HCT116 (cell line): ENCODE results near the gene GH2. TPM values are rescaled to one million over a fixed set of nuclear protein-coding genes. Genes with fewer than 3 reads are reported as not detected.
"Not testable (repeated sequence)": the region's sequence is repeated elsewhere in the genome, so short reads cannot be mapped to it uniquely, and the experiment has no call there.

Experiments used
- ATAC-seq: fragments of 200-7000 bp; cut with Tn5 transposase; 2 replicates; pipeline ENCODE4 v1.9.1; 2020; ENCODE audit warnings: mild to moderate bottlenecking, moderate library complexity
- BruUV-seq: library from RNA; stranded (reverse); fragments of 400-500 nt; replicated peaks from 2 replicates; lab custom pipeline; 2021; lab: Mats Ljungman, UMichigan
- CTCF ChIA-PET: fragments of 300-600 bp; sonication (Branson Sonifier 250); formaldehyde crosslinking; loops from one replicate; lab custom pipeline; 2021; ENCODE audit warnings: antibody characterized with exemption; lab: Charles Lee
- POLR2A ChIA-PET: fragments of 300-600, 350-600 bp; sonication (Branson Sonifier 250); formaldehyde crosslinking; loops from one replicate; lab custom pipeline; 2021; ENCODE audit warnings: antibody characterized with exemption; lab: Charles Lee
- RAD21 ChIA-PET, 2 experiments: fragments of 300-600 bp; sonication (Branson Sonifier 250); formaldehyde crosslinking; loops; one replicate each; lab custom pipeline; 2023; ENCODE audit warnings: low total read pairs in 2 of 2; ENCODE audit not compliant: uncharacterized antibody in 2 of 2, unreplicated experiment in 2 of 2, low non-redundant PET in 1 of 2; lab: Charles Lee
- DNase-seq: peaks from one replicate; pipeline ENCODE4 v3.0.0-alpha.2; 2010; ENCODE audit warnings: low read depth, low spot score
- H2AFZ ChIP-seq: fragments of 200-600 bp; shearing (Covaris generic), sonication (generic); 2 replicates; pipeline ENCODE4 v1.6.1; 2017; ENCODE audit warnings: low read depth, mixed run types, mixed read lengths, antibody characterized with exemption, low read length; ENCODE audit not compliant: poor library complexity, severe bottlenecking
- H3K27ac ChIP-seq: 2 replicates; pipeline ENCODE4 v1.5.1; 2012; ENCODE audit warnings: low read depth, low read length
- H3K27me3 ChIP-seq: fragments of 200-600 bp; sonication (generic); 2 replicates; pipeline ENCODE4 v1.6.1; 2016; ENCODE audit warnings: mixed run types, low read length, mixed read lengths; ENCODE audit not compliant: insufficient read depth
- H3K36me3 ChIP-seq, 2 experiments: fragments of 200-500 bp in 1 of 2; fragments of 200-600 bp in 1 of 2; sonication (Bioruptor generic) in 1 of 2; sonication (generic) in 1 of 2; 2 replicates each; pipeline versions ENCODE4 v1.5.1 to v1.6.1; 2014 to 2016; ENCODE audit warnings: low read length in 2 of 2, inconsistent platforms in 1 of 2, mixed read lengths in 1 of 2, mixed run types in 1 of 2; ENCODE audit not compliant: insufficient read depth in 2 of 2, control insufficient read depth in 1 of 2
- H3K4me1 ChIP-seq, 2 experiments: fragments of 200-600 bp in 1 of 2; sonication (generic) in 1 of 2; 2 replicates each; pipeline versions ENCODE4 v1.5.1 to v1.6.1; 2012 to 2017; ENCODE audit warnings: low read length in 2 of 2, inconsistent platforms in 1 of 2, mild to moderate bottlenecking in 1 of 2, mixed read lengths in 1 of 2, mixed run types in 1 of 2, moderate library complexity in 1 of 2; ENCODE audit not compliant: insufficient read depth in 2 of 2, control insufficient read depth in 1 of 2
- H3K4me2 ChIP-seq: fragments of 200-600 bp; sonication (generic); 2 replicates; pipeline ENCODE4 v1.6.1; 2017; ENCODE audit warnings: mixed run types, low read length, mixed read lengths
- H3K4me3 ChIP-seq, 2 experiments: fragments of 200-600 bp in 1 of 2; sonication (generic) in 1 of 2; replicated peaks in 1 of 2; 2 replicates each; pipeline ENCODE4 v1.5.1; 2011 to 2016; ENCODE audit warnings: low read length in 2 of 2, control low read depth in 1 of 2, low read depth in 1 of 2, mild to moderate bottlenecking in 1 of 2, mixed read lengths in 1 of 2, mixed run types in 1 of 2
- H3K79me2 ChIP-seq: fragments of 200-600 bp; sonication (generic); 2 replicates; pipeline ENCODE4 v1.6.1; 2017; ENCODE audit warnings: mild to moderate bottlenecking, mixed run types, low read length, moderate library complexity, mixed read lengths; ENCODE audit not compliant: insufficient read depth
- H3K9ac ChIP-seq: fragments of 200-600 bp; sonication (generic); 2 replicates; pipeline ENCODE4 v1.6.1; 2016; ENCODE audit warnings: low read length, mixed read lengths
- H3K9me2 ChIP-seq: fragments of 200-600 bp; sonication (generic), shearing (Covaris generic); 2 replicates; pipeline ENCODE4 v1.6.1; 2017; ENCODE audit warnings: mixed run types, mild to moderate bottlenecking, moderate library complexity; ENCODE audit not compliant: insufficient read depth
- H3K9me3 ChIP-seq, 2 experiments: fragments of 200-500 bp in 1 of 2; fragments of 200-600 bp in 1 of 2; sonication (Bioruptor generic) in 1 of 2; sonication (generic) in 1 of 2; 2 replicates each; pipeline ENCODE4 v1.6.1; 2014 to 2017; ENCODE audit warnings: low read length in 2 of 2, mixed read lengths in 2 of 2, inconsistent platforms in 1 of 2, low read depth in 1 of 2, mild to moderate bottlenecking in 1 of 2, mixed run types in 1 of 2, moderate library complexity in 1 of 2; ENCODE audit not compliant: control insufficient read depth in 1 of 2, insufficient read depth in 1 of 2
- H4K20me1 ChIP-seq: fragments of 200-600 bp; sonication (generic), shearing (Covaris generic); 2 replicates; pipeline ENCODE4 v1.6.1; 2017; ENCODE audit warnings: mixed run types, mild to moderate bottlenecking, moderate library complexity; ENCODE audit not compliant: insufficient read depth
- EGR1 ChIP-seq: IDR thresholded peaks from 2 replicates; pipeline ENCODE4 v1.6.1; 2012; ENCODE audit warnings: low read depth
- ELF1 ChIP-seq: IDR thresholded peaks from 2 replicates; pipeline ENCODE4 v1.6.1; 2012; ENCODE audit warnings: low read depth, borderline replicate concordance
- EZH2phosphoT487 ChIP-seq: fragments of 200-600 bp; IDR thresholded peaks from 2 replicates; pipeline ENCODE4 v1.6.1; 2018; ENCODE audit warnings: antibody characterized with exemption, borderline replicate concordance
- FOSL1 ChIP-seq: IDR thresholded peaks from 2 replicates; pipeline ENCODE4 v1.6.1; 2012; ENCODE audit warnings: low read depth
- JUND ChIP-seq: IDR thresholded peaks from 2 replicates; pipeline ENCODE4 v1.6.1; 2012
- MAX ChIP-seq: IDR thresholded peaks from 2 replicates; pipeline ENCODE4 v1.6.1; 2012
- SRF ChIP-seq: IDR thresholded peaks from 2 replicates; pipeline ENCODE4 v1.6.1; 2012; ENCODE audit warnings: low read depth
- TCF7L2 ChIP-seq: IDR thresholded peaks from 2 replicates; pipeline ENCODE4 v1.7.0; 2011; ENCODE audit warnings: borderline replicate concordance, inconsistent platforms; ENCODE audit not compliant: insufficient read depth, insufficient read length; ENCODE audit errors: extremely low read depth
- YY1 ChIP-seq: IDR thresholded peaks from 2 replicates; pipeline ENCODE4 v1.6.1; 2011; ENCODE audit warnings: low read length, low read depth, moderate library complexity, mild to moderate bottlenecking; ENCODE audit not compliant: insufficient replicate concordance; ENCODE audit errors: extremely low read depth
- ZBTB33 ChIP-seq: IDR thresholded peaks from 2 replicates; pipeline ENCODE4 v1.6.1; 2011; ENCODE audit warnings: mild to moderate bottlenecking, low read length, moderate library complexity; ENCODE audit not compliant: insufficient replicate concordance; ENCODE audit errors: extremely low read depth
- ZFX ChIP-seq: fragments of 450-650 bp; IDR thresholded peaks from 2 replicates; pipeline ENCODE4 v1.6.1; 2017
- intact Hi-C: fragments of 100-400 bp; cut with micrococcal nuclease; formaldehyde crosslinking; loops from 2 replicates; pipeline ENCODE4 v1.10.0; 2022
- total RNA-seq: library from RNA; stranded (reverse); gene quantifications from one replicate; pipeline ENCODE4 v1.2.1, GENCODE V29; 2021; ENCODE audit not compliant: unreplicated experiment
- TF ChIP-seq, protein P1 (sequence below), 3 experiments: fragments of 200-600 bp in 1 of 3; sonication (generic) in 1 of 3; IDR thresholded peaks in 2 of 3; conservative IDR thresholded peaks in 1 of 3; 2 replicates each; pipeline ENCODE4 v1.5.1; 2012 to 2017; ENCODE audit warnings: low read depth in 2 of 3, low read length in 2 of 3, antibody characterized with exemption in 1 of 3, borderline replicate concordance in 1 of 3, control low read depth in 1 of 3, mild to moderate bottlenecking in 1 of 3, mixed read lengths in 1 of 3, mixed run types in 1 of 3, moderate library complexity in 1 of 3; ENCODE audit not compliant: insufficient read depth in 1 of 3

The GH2 gene
- total RNA-seq, 1 experiment from 2014 or later: not detected

- CTCF ChIA-PET: interaction anchor here (0.6 to 1.5 kb wide), 5 partner anchors 11 to 1218 kb away, joined by 3 to 6 read pairs (median 5); no protein-coding TSS in a partner anchor
- no peak overlapping the region for H3K27ac ChIP-seq
- no TSS peak for BruUV-seq
- POLR2A ChIA-PET: no interaction called here
- no peak for DNase-seq
- H3K27me3 ChIP-seq: no peaks in the 10 kb centered on the region
- H3K4me3 ChIP-seq: no peak overlapping the region
- ATAC-seq: no peak
- H3K9me3 ChIP-seq: no peaks in the 10 kb centered on the region
- intact Hi-C loops: no loop called here
- no peak overlapping the region for H3K9ac ChIP-seq
- H3K4me2 ChIP-seq: no peak overlapping the region
- TF ChIP-seq ZBTB33 (no peak), FOSL1 (no peak), TCF7L2 (no peak), JUND (no peak), ELF1 (no peak), EGR1 (no peak), MAX (no peak), EZH2phosphoT487 (no peak), ZFX (no peak), SRF (no peak), YY1 (no peak)
- TF ChIP-seq, protein P1, sequence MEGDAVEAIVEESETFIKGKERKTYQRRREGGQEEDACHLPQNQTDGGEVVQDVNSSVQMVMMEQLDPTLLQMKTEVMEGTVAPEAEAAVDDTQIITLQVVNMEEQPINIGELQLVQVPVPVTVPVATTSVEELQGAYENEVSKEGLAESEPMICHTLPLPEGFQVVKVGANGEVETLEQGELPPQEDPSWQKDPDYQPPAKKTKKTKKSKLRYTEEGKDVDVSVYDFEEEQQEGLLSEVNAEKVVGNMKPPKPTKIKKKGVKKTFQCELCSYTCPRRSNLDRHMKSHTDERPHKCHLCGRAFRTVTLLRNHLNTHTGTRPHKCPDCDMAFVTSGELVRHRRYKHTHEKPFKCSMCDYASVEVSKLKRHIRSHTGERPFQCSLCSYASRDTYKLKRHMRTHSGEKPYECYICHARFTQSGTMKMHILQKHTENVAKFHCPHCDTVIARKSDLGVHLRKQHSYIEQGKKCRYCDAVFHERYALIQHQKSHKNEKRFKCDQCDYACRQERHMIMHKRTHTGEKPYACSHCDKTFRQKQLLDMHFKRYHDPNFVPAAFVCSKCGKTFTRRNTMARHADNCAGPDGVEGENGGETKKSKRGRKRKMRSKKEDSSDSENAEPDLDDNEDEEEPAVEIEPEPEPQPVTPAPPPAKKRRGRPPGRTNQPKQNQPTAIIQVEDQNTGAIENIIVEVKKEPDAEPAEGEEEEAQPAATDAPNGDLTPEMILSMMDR (IDR thresholded peaks at IDR 0.05 in 2 of 3, conservative IDR thresholded peaks at IDR 0.05 in 1 of 3; ENCODE audit: borderline replicate concordance in 1 of 3, insufficient read depth in 1 of 3, low read depth in 2 of 3, low read length in 2 of 3): no peak
- TF ChIP-seq, all 23 proteins: peak for 0
- Histone ChIP-seq H2AFZ (no peak overlapping the region), H4K20me1 (no peaks in the 10 kb centered on the region), H3K79me2 (no peaks in the 10 kb centered on the region), H3K4me1 (peaks cover 0 to 7% of the 10 kb centered on the region in 2 experiments; a peak in 3 of 4 replicates), H3K36me3 (no peaks in the 10 kb centered on the region), H3K9me2 (no peaks in the 10 kb centered on the region)
- RAD21 ChIA-PET: no interaction called here
These were observed 1.0 kb downstream of the GH2 start for GRCh38 chr17:63880706-63881105.

GRCh38 chr17:63878413-63878812, 3.3 kb downstream of the GH2 start:
- intact Hi-C loops, POLR2A ChIA-PET, H2AFZ ChIP-seq, H3K4me1 ChIP-seq, DNase-seq, H3K4me3 ChIP-seq, H3K27ac ChIP-seq, H3K79me2 ChIP-seq, BruUV-seq, H3K9ac ChIP-seq, H3K36me3 ChIP-seq, H4K20me1 ChIP-seq, H3K4me2 ChIP-seq, H3K9me2 ChIP-seq, H3K27me3 ChIP-seq, H3K9me3 ChIP-seq, RAD21 ChIA-PET, ATAC-seq: not testable (repeated sequence)
- CTCF ChIA-PET: interaction anchor here (1.6 to 2.3 kb wide), 2 partner anchors 11 to 13 kb away, joined by 6 to 9 read pairs; no protein-coding TSS in a partner anchor
